ENCODE measurements around the gene DBF4. TPM values are rescaled to one million over a fixed set of nuclear protein-coding genes. Genes with fewer than 3 reads are reported as not detected.

The DBF4 gene
- total and polyA plus RNA-seq, 2 of the 4 experiments (the other 2 are of a cell fraction): 6.4 to 7.2 TPM

DNA sequence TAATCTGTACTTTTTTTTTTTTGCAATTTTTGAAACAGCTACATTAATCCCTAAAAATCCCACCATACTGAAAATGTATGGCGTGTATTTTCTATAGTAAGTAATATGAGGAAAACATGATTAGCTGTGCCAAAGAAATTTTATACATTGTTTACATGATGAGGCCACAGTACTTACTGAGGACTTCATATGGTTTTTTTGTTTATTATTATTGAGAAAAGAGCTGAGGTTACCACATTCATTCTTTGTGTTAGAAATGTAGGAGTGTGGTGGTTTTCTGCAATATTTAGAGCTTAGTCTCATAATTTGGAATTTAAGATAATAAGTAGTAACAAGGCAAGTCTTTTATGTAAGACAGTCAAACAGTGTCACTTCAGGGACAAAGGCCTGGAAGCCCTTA lies 45.2 kb upstream of the DBF4 start:
- Histone ChIP-seq H4K91ac (ENCODE audit: insufficient read depth, low read depth, low read length) (no peak overlapping the region), H2BK20ac (ENCODE audit: low read depth, low read length) (no peak overlapping the region), H3K27me3 (ENCODE audit: control insufficient read depth, insufficient read depth, low read length) (no peaks in the 10 kb centered on the region), H3K36me3 (ENCODE audit: control insufficient read depth, insufficient read depth, low read length) (no peaks in the 10 kb centered on the region), H2AK9ac (replicated peaks; ENCODE audit: low read depth, low read length, poor library complexity) (no peak overlapping the region), H3K4me3 (ENCODE audit: insufficient read depth, low read depth, low read length) (no peak overlapping the region), H2AK5ac (ENCODE audit: low read depth, low read length) (no peak overlapping the region), H3K79me1 (ENCODE audit: low read depth in 1 of 2, low read length in 2 of 2) (no peaks in the 10 kb centered on the region), H3K4me2 (ENCODE audit: low read depth, low read length) (peak overlapping the region; percentile 45; the same call in 1 of the 2 replicates), H2BK15ac (ENCODE audit: low read depth, low read length) (no peak overlapping the region), H3K9me1 (ENCODE audit: insufficient read depth, low read length) (no peaks in the 10 kb centered on the region), H3K27ac (ENCODE audit: insufficient read depth, low read length) (no peak overlapping the region), H3K56ac (ENCODE audit: extremely low read depth, insufficient read depth, low read length) (no peak overlapping the region), H3K4ac (ENCODE audit: low read depth, low read length) (no peak overlapping the region), H3K9ac (ENCODE audit: low read depth, low read length) (no peak overlapping the region), H3K18ac (ENCODE audit: low read depth, low read length) (no peak overlapping the region), H4K20me1 (ENCODE audit: insufficient read depth, low read length) (no peaks in the 10 kb centered on the region), H4K5ac (ENCODE audit: low read depth, low read length) (no peak overlapping the region), H3K23ac (ENCODE audit: low read depth, low read length) (no peak overlapping the region), H4K8ac (ENCODE audit: low read depth in 2 of 2, low read length in 2 of 2) (no peak overlapping the region), H2BK120ac (ENCODE audit: low read depth, low read length) (no peak overlapping the region), H3K14ac (replicated peaks; ENCODE audit: low read depth, low read length) (no peak overlapping the region), H2BK5ac (ENCODE audit: low read depth, low read length, poor library complexity, severe bottlenecking) (no peak overlapping the region), H3K4me1 (ENCODE audit: control insufficient read depth, insufficient read depth, low read length) (peaks cover 6% of the 10 kb centered on the region; the same call in 1 of the 2 replicates), H2AFZ (replicated peaks; ENCODE audit: low read length, poor library complexity) (no peak overlapping the region), H3K9me3 (ENCODE audit: control insufficient read depth, insufficient read depth, low read length) (no peaks in the 10 kb centered on the region)
- dilution Hi-C loops (cut with HindIII; ENCODE audit: low sequenced_read_pairs, unreplicated experiment) (no loop called here), intact Hi-C loops (cut with micrococcal nuclease) (no loop called here), in situ Hi-C loops (cut with MboI; ENCODE audit: low sequenced_read_pairs) (no loop called here)
- TF ChIP-seq CEBPB (IDR thresholded peaks at IDR 0.05; ENCODE audit: low read depth, low read length) (peak; percentile 20; the same call in 1 of the 2 replicates), NFE2L2 (IDR thresholded peaks at IDR 0.05; ENCODE audit: low read depth, low read length) (no peak)
- ChIA-PET CTCF (interaction anchor here (0.5 to 0.6 kb wide), 2 partner anchors 20 to 86 kb away, joined by 3 to 5 read pairs; no protein-coding TSS in a partner anchor), POLR2A (ENCODE audit: unreplicated experiment) (no interaction called here)
- BruUV-seq (replicated peaks): no TSS peak
- ATAC-seq (ENCODE audit: low read depth): peak; percentile 65
- no CpG with 5 or more reads among the region's 1 CpG for WGBS, 2 experiments (ENCODE audit: extremely low coverage in 2 of 2, insufficient read length in 1 of 2)
- DNase-seq: peak; percentile 66

Data from IMR-90 (cell line).